Skin of body (tissue), 2 donors: ENCODE data around the gene PRPSAP1. TPM values are rescaled to one million over a fixed set of nuclear protein-coding genes. Genes with fewer than 3 reads are reported as not detected.
"Not testable (repeated sequence)": the region's sequence is repeated elsewhere in the genome, so short reads cannot be mapped to it uniquely, and the experiment has no call there.

Source experiments
- DNase-seq: peaks from one replicate; lab custom pipeline; 2025; lab: John Stamatoyannopoulos, UW
- total RNA-seq: library from RNA; depleted of rRNA; stranded (reverse); fragments of >200 nt; gene quantifications from one replicate; pipeline ENCODE4 v1.2.3, GENCODE V29; 2014

PRPSAP1 gene
- total RNA-seq, 1 donor from 2014 or later: 53.7 TPM

DNA sequence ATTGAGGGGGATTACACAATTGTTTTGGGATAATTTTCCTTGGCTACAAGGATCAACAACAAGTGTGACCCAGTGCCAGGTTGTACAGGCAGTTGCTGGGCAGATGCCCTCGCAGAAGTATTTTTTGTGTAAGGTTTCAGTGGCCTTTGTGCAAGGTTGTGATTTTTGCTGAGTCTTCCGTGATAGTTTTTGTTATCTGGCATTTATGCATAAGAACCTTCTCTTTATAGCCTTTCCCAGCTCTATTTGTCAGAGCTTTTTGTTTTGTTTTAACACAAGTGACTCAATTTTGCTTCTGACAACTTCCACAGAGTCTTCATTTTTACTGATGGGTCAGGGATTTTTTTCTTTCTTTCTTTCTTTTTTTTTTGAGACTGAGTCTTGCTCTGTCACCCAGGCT, 6.7 kb upstream of the PRPSAP1 start:
- no peak for DNase-seq

DNA sequence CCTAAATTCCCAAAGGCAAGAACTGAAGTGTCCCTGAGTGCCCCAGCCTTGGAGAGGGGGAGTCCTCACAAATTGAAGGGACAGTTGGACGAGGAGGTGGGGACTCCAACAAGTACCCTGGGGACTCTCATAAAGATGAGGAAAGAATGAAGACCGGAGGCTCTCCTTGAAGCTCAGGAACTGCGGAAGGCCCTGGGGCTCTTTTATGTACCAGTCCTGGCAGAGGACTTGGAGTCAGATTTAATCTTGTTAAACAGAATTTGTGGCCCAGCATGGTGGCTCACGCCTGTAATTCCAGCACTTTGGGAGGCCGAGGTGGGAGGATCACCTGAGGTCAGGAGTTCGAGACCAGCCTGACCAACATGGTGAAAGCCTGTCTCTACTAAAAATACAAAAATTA, 6.1 kb upstream of the PRPSAP1 start:
- DNase-seq: not testable (repeated sequence)

DNA sequence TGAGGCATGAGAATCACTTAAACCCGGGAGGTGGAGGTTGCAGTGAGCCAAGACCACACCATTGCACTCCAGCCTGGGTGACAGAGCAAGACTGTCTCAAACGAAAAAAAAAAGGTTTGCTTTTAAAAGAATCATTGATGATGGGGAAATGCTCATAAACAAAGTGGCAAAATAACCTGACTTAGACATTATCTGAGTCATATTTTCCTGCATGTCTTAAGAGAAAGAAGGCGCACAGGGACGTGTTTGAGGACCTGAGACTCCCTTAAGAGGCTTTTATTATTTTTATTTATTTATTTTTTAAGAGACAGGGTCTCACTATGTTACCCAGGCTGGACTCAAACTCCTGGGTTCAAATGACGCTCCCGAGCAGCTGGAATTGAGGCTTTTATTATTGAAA, 5.7 kb upstream of the PRPSAP1 start:
- DNase-seq: no peak

DNA sequence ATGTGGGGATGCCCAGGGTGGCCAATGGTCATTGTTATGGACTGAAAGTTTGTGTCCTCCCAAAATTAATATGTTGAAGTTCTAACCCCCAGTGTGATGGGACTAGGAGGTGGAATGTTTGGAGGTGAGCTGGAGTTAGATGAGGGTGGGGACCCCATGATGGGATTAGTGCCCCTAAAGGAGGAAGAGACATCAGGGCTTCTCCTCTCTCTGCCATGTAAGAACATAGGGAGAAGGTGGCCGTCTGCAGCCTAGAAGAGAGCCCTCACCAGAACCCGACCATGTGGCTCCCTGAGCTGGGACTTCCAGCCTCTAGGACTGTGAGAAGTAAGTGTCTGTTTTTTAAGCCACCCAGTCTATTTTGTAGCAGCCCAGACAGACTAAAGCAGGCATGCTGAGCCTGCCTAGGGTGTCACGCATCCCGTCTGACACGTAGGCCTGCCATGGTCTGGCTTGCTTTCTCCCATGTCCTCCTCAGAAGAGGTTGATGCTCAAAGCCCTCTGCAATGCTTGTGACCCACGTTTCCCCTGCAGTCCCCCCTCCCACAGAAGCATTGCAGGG, 4.0 kb upstream of the PRPSAP1 start:
- no peak for DNase-seq

DNA sequence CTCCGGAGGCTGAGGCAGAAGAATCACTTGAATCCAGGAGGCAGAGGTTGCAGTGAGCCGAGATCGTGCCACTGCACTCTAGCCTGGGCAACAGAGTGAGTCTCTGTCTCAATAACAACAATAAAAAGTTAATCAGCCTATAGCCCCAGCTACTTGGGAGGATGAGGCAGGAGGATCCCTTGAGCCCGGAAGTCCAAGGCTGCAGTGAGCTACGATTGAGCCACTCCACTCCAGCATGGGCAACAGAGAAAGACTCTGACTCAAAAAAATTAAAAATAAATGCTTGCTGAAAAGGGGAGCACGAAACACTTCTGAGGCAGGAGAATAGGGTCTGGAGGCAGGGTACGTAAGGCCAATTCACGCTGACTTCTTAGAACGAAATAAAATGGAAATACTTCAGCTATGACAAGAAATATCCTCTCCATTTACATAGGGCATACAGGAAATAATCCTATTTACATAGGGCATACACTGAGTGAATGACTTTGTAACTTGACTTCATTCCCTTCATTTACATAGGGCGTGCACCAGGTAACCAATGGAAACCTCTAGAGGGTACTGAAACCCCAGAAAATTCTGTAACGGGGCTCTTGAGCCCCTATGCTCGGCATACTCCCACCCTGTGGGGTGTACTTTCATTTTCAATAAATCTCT, 3.2 kb upstream of the PRPSAP1 start:
- no peak for DNase-seq

DNA sequence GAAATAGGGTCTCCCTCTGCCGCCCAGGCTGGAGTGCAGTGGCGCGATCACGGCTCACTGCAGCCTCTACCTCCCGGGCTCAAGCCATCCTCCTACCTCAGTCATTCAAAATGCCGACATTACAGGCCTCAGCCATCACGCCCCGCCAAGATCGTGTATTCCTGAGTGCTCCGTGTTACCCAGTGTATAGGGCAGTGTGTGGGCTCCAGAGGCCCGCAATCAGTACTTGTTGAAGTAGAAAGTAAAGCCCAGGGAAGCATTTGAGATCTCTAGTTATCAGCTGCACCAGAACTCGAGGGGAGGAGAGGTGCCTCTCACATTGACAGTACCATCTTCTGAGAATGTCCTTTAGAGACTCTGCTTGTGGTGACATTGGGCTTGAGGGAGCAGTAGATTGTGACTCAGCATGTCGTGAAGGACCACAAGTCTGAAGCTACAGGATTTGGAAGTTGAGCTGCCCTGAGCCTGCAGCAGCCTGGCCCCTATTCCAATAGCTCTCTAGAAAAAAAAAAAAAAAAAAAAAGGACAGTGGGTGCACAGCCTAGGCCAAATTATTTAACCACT, 1.1 kb upstream of the PRPSAP1 start:
- no peak for DNase-seq

DNA sequence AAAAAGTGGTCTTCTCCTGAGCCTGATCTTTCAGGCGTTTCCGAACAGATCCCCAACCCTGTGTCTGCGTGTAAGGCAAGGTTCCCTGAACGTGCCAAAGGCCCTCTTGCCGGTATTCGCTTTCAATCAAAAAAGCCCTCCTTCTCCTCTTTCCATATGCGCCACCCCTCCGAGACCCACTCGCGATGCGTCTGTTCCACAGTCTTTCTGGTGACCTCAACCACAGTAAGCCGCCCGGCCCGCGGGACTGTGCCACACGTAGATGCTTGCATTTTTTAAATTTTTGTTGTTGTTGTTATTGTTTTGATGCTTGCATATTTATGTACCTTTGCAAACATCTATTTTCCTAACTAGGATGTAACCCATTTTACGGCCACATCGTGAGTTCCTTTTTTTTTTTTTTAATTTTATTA, 607 bp upstream of the PRPSAP1 start:
- no peak for DNase-seq

DNA sequence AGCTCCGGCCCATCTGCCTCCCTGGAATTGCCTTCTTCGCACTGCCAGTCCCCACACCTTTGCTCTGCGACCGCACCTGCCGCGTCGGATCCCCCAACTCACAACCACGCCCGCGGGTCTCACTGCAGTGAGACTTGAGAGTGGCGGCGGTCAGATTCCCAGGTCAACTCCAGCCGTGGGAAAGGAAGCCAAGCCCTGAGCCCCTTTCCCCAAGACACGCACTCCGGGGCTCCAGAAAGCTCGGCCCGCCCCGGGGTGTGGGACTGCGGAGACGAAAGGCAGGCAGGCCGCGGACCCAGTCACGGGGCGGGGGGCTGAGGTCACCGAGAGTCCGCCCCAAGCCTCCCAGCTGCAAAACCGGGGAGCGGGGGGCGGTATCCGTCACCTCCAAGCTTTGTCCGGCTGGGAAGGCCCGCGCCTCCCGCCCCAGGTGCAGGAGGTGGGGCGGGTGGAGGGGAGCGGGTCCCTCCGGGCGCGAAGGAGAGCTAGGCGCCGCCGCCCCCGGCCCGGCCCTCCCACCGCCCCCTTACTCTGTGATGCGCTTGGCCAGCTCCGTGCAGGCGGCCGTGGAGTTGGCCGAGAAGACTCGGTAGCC, 615 bp downstream of the PRPSAP1 start:
- DNase-seq: no peak

DNA sequence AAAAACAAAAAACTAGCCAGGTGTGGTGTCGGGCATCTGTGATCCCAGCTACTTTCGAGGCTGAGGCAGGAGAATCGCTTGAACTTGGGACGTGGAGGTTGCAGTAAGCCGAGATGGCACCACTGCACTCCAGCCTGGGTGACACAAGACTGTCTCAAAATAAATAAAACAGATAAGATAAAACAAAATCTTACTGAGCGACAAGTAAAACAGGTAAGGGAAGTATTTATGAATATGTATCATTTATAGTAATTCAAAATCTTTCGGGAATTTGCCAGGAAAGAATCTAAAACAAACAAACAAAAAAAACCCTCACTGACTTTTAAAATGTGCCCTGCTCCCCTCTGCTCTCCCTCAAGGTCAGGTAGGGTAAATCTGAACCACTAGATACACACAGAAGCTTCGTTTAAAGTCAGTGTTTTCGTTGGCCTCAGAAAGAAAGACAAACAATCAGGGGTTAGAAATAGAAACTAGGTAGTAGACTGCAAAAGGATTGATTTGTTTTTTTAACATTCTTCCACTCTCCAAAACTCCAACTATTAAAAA, 2.1 kb downstream of the PRPSAP1 start:
- no peak for DNase-seq

DNA sequence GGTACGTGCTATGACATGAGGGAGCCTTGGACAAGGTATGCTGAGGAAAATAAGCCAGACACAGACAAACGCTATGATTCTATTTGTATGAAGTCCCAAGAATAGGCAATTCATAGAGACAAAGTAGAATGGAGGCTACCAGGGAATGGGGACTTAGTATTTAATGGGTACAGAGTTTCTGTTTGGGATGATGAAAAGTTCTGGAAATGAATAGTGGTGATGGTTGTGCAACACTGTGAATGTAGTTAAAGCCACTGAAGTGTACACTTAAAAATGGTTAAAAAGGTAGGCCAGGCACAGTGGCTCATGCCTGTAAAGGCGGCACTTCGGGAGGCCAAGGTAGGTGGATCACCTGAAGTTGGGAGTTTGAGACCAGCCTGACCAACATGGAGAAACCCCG, 3.3 kb downstream of the PRPSAP1 start:
- no peak for DNase-seq

DNA sequence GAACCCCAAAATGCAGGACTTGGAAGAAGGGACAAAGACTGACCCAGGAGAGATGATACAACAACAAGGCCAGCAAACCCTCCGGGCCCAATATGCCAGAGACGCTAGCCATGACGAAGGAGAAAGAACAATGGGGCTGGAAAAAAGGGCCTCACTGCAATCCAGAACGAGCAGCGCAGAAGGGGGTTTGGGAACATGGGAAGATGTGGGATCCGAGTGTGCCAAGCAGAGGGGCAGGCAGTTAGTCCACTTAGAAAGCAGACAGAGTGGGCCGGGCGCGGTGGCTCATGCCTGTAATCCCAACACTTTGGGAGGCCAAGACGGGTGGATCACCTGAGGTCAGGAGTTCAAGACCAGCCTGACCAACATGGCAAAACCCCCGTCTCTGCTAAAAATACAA, 6.8 kb downstream of the PRPSAP1 start:
- DNase-seq: not testable (repeated sequence)

DNA sequence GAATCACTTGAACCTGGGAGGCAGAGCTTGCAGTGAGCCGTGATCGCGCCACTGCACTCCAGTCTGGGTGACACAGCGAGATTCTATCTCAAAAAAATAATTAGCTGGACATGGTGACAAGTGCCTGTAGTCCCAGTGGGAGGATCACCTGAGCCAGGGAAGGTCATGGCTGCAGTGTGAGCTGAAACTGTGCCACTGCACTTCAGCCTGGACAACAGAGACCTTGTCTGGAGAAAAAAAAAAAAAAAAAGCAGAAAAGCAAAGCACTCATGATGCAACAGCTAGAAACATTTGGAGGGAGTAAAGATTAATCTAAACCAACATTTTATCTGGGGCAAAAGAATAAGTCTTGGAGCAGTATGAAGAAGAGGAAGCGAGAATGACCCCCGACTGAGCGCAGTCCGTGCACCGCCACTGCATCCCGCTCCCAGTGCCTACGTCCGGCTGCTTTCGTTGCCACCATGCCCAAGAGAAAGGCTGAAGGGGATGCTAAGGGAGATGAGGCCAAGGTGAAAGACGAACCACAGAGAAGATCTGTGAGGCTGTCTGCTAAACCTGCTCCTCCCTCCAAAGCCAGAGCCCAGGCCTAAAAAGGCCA, 8.2 kb downstream of the PRPSAP1 start:
- DNase-seq: no peak

DNA sequence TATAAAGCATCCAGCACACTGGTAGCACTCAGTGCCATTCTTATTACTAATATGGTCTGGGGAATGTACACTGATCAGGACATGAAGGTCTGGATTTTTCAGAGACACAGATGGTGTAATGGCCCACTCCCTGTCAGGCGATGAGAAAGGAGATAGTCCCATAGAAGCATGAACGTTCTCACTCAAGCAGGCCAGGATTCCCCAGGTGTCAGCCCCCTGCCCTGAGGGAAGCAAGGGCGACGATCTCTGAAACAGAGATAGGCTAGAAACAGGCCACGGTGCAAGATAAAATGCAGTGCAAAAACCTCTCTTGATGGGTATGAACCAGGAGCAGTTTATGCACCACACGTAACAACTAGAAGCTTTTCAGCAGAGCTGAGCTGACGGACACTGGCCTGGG, 10.6 kb downstream of the PRPSAP1 start:
- no peak for DNase-seq

DNA sequence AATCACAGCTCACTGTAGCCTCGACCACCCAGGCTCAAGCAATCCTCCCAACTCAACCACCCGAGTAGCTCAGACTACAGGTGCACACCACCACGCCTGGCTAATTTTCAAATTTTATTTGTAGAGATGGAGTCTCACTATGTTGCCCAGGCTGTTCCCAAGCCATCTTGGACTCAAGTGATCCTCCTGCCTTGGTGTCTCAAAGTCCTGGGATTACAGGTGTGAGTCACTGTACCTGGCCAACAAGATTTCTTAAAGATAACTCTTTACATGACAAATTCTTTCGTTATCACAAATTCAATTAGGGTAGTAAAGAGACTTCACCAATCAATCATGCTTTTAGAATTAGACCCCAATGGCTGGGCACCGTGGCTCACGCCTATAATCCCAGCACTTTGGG, 12.4 kb downstream of the PRPSAP1 start:
- DNase-seq: no peak

DNA sequence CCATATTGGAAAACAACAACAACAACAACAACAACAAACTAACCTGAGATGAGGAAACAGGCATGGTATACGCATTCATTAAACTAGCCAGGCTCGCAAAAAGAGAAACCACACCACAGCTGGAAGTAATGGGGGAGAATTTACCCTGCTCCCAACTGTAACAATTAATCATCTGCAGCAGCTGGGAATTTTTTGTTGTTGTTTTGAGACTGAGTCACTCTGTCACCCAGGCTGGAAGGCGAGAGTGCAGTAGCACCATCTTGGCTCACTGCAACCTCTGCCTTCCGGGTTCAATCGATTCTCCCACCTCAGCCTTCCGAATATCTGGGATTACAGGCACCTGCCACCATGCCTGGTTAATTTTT, 16.3 kb downstream of the PRPSAP1 start:
- DNase-seq: peak; percentile 25

DNA sequence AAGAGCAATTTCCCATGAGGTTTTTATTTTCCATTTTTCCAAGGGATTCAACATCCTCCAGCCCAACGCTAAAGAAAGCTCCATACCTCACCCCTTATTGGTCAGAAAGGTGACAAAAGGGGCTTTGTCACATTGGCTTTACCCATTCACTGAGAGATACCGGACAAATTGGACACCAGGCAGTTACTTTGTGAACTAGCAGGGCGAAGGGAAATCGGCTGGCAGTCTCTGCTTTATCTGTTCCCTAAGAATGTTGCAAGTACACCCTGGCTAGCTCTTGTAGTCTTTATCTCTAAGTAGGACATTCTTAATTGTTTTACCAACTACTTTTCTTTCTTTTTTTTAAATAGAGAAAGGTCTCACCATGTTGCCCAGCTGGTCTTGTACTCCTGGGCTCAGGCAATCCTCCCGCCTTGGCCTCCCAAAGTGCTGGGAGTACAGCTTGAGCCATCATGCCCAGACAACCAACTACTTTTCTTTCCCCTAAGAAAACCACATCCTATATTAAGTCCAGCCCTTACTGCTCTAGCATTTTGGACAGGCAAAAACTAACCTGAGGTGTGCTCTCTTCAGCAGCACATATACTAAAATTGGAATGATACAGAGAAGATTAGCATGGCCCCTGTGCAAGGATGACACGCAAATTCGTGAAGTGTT, 16.8 kb downstream of the PRPSAP1 start:
- DNase-seq: no peak

DNA sequence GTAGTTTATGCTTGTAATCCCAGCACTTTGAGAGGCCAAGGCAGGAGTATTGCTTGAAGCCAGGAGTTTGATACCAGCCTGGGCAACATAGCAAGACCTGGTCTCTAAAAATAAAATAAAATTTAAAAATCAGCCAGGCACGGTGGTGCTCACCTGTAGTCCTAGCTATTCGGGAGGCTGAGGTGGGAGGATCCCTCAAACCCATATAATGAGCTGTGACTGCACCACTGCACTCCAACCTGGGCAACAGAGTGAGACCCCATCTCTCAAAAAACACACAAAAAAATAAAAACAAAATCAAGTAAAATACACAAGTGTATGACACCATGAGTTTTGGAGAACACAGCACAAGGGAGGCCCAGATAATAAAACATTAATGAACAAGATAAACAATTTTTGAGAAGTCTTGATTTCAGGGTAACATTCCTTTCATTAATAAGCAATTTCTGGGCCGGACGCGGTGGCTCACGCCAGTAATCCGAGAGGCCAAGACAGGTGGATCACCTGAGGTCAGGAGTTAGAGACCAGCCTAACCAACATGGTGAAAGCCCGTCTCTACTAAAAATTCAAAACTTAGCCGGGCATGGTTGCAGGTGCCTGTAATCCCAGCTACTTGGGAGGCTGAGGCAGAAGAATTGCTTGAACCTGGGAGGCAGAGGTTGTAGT, 17.9 kb downstream of the PRPSAP1 start:
- DNase-seq: no peak

DNA sequence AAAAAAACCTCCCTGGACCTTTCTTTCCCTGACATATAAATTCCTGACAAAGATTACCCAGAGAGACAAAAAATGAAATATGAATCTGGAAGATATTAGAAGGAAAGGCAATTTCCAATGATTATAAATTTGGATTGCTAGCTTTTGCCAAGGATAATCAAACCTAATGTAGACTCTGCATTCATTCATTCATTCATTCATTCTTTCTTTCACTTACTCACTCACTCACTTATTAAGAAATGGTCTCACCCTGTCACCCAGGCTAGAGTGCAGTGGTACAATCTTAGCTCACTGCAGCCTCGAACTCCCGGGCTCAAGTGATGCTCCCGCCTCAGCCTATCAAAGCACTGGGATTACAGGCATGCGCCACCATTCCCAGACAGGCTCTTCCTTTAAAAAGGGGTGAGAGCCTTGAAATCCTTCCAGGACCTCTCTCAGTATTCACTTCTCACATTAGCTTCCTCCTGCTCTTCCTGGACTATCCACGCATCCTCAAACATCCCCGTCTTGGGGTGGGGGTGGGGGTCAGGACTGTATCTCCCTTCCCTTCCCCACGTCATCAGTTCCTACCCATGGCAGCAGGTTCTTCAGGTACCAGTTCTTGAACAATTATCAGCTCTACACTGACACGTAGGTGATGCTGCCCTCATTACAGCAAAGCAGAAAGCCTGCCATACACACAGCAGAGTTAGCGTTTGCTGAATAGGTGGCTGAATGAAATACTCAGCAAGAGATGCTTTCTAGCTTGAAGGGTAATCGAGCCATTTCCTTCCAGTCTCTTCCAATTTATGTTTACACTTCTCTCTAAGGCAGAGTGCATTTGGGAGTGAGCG, 19.8 kb downstream of the PRPSAP1 start:
- no peak for DNase-seq

DNA sequence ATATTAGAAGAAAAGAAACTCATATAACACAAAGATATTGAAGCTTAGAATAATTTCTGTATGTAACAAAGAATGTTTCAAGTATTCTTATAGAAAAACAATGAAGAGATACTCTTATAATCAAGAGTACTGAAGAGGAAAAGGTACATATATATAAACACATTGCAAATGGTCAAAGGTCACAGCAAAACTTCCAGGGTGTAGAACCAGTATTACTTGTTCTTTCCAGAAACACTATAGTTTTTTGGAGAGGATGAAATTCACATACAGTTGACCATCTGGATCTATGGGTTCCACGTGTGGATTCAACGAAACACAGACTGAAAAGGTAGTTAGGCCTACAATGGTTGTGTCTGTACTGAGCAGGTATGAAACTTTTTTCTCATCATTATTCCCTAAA, 22.6 kb downstream of the PRPSAP1 start:
- DNase-seq: no peak

DNA sequence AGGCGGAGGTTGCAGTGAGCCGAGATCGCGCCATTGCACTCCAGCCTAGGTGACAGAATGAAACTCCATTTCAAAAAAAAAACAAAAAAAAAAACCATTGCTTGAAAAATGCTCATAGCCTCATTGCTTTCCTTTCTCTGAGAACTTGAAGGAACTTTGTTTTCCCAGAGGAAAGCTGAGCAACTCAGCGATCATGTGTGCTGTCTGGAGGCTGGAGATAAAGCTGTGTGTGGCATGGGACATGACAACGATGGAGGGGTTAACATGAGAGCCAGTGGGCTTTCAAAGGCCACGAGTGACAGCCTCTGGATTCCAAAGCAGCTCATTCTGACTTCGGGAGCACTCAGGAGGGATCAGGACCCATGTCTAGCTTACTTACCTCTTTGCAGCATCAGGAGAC, 24.1 kb downstream of the PRPSAP1 start:
- DNase-seq: no peak
